Measurements from ENCODE around the gene SEPTIN12. TPM values are rescaled to one million over a fixed set of nuclear protein-coding genes. Genes with fewer than 3 reads are reported as not detected.

Gene SEPTIN12
- total and polyA plus RNA-seq, 10 of the 15 experiments (the other 5 are each of a cell fraction or from before 2014, with no cell fraction given), result not detected

DNA sequence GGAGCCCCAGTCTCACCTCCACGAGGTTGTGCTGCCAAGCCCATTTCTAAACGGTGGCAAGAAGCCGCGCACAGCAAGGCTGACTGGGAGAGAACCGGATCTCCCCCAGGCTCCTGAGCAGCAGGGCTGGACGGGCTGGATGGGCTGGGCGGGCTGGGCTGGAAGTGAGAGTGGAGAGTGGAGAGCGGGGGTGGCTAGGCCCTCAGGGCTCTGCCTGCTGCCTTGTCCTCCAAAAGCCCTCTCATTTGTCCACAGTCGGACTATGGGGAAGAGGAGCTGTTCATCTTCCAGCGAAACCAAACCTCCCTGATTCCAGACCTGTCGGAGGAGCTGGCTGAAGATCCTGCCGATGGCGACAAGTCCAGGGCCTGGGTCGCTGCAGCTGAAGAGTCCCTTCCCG is 50.6 kb downstream of the SEPTIN12 start:
- no peak overlapping the region for H3K4me3 ChIP-seq
- ChIA-PET RAD21 (ENCODE audit: unreplicated experiment) (no interaction called here), CTCF (no interaction called here), POLR2A (interaction anchor here (0.6 kb wide), 1 partner anchor 13 kb away, joined by 5 read pairs; no protein-coding TSS in a partner anchor), SMC1A (ENCODE audit: uncharacterized antibody, unreplicated experiment) (interaction anchor here (1.1 kb wide), 1 partner anchor 99 kb away, joined by 3 read pairs; no protein-coding TSS in a partner anchor)
- WGBS (ENCODE audit: insufficient coverage, insufficient replicate concordance, low lambda C conversion rate, missing lambda C conversion rate), result 64% methylated on average over 15 of the region's 15 CpGs
- ATAC-seq (no peak), FAIRE-seq (no peak), DNase-seq (ENCODE audit: low read depth, low spot score) (no peak)
- no peaks in the 10 kb centered on the region for H3K27me3 ChIP-seq (replicated peaks in 1 of 2; ENCODE audit: control insufficient read depth in 2 of 2, insufficient read depth in 2 of 2, low read length in 1 of 2)
- intact Hi-C loops (cut with micrococcal nuclease; ENCODE audit: unreplicated experiment) (no loop called here), in situ Hi-C loops (cut with MboI) (no loop called here)
- H3K4me2 ChIP-seq (ENCODE audit: control insufficient read depth, insufficient read depth), result no peak overlapping the region
- BruUV-seq (replicated peaks), result no TSS peak
- H3K9ac ChIP-seq (ENCODE audit: control insufficient read depth, insufficient read depth, low read length), result no peak overlapping the region
- H3K27ac ChIP-seq (ENCODE audit: control insufficient read depth, insufficient read depth), result no peak overlapping the region
- TF ChIP-seq, protein P1, sequence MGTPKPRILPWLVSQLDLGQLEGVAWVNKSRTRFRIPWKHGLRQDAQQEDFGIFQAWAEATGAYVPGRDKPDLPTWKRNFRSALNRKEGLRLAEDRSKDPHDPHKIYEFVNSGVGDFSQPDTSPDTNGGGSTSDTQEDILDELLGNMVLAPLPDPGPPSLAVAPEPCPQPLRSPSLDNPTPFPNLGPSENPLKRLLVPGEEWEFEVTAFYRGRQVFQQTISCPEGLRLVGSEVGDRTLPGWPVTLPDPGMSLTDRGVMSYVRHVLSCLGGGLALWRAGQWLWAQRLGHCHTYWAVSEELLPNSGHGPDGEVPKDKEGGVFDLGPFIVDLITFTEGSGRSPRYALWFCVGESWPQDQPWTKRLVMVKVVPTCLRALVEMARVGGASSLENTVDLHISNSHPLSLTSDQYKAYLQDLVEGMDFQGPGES (IDR thresholded peaks at IDR 0.05), result no peak
- no peak for TF ChIP-seq IKZF2 (IDR thresholded peaks at IDR 0.05)
- no peak for TF ChIP-seq TCF7 (IDR thresholded peaks at IDR 0.05; ENCODE audit: borderline replicate concordance)
- no peak for TF ChIP-seq HCFC1 (IDR thresholded peaks at IDR 0.05; ENCODE audit: low read length)
- TF ChIP-seq, protein P2, sequence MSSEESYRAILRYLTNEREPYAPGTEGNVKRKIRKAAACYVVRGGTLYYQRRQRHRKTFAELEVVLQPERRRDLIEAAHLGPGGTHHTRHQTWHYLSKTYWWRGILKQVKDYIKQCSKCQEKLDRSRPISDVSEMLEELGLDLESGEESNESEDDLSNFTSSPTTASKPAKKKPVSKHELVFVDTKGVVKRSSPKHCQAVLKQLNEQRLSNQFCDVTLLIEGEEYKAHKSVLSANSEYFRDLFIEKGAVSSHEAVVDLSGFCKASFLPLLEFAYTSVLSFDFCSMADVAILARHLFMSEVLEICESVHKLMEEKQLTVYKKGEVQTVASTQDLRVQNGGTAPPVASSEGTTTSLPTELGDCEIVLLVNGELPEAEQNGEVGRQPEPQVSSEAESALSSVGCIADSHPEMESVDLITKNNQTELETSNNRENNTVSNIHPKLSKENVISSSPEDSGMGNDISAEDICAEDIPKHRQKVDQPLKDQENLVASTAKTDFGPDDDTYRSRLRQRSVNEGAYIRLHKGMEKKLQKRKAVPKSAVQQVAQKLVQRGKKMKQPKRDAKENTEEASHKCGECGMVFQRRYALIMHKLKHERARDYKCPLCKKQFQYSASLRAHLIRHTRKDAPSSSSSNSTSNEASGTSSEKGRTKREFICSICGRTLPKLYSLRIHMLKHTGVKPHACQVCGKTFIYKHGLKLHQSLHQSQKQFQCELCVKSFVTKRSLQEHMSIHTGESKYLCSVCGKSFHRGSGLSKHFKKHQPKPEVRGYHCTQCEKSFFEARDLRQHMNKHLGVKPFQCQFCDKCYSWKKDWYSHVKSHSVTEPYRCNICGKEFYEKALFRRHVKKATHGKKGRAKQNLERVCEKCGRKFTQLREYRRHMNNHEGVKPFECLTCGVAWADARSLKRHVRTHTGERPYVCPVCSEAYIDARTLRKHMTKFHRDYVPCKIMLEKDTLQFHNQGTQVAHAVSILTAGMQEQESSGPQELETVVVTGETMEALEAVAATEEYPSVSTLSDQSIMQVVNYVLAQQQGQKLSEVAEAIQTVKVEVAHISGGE (CRISPR knock-in tag; IDR thresholded peaks at IDR 0.05), result no peak
- TF ChIP-seq, protein P3, sequence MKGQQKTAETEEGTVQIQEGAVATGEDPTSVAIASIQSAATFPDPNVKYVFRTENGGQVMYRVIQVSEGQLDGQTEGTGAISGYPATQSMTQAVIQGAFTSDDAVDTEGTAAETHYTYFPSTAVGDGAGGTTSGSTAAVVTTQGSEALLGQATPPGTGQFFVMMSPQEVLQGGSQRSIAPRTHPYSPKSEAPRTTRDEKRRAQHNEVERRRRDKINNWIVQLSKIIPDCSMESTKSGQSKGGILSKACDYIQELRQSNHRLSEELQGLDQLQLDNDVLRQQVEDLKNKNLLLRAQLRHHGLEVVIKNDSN (IDR thresholded peaks at IDR 0.05; ENCODE audit: borderline replicate concordance, extremely low read length, insufficient read depth, low read depth, low read length), result no peak
- no peak for TF ChIP-seq ZNF217 (IDR thresholded peaks at IDR 0.05)
- TF ChIP-seq NBN (IDR thresholded peaks at IDR 0.05), result no peak
- no peak for TF ChIP-seq ETV6 (conservative IDR thresholded peaks at IDR 0.05 in 1 of 2, IDR thresholded peaks at IDR 0.05 in 1 of 2; ENCODE audit: borderline replicate concordance in 1 of 2, low read depth in 1 of 2)
- TF ChIP-seq MEF2B (IDR thresholded peaks at IDR 0.05; ENCODE audit: partially characterized antibody, poor library complexity, severe bottlenecking), result no peak
- TF ChIP-seq NFIC (IDR thresholded peaks at IDR 0.05; ENCODE audit: low read depth, low read length), result no peak
- TF ChIP-seq RBBP5 (conservative IDR thresholded peaks at IDR 0.05), result no peak
- TF ChIP-seq NFYA (IDR thresholded peaks at IDR 0.05; ENCODE audit: borderline replicate concordance, low read depth, low read length), result no peak
- TF ChIP-seq, protein P4, sequence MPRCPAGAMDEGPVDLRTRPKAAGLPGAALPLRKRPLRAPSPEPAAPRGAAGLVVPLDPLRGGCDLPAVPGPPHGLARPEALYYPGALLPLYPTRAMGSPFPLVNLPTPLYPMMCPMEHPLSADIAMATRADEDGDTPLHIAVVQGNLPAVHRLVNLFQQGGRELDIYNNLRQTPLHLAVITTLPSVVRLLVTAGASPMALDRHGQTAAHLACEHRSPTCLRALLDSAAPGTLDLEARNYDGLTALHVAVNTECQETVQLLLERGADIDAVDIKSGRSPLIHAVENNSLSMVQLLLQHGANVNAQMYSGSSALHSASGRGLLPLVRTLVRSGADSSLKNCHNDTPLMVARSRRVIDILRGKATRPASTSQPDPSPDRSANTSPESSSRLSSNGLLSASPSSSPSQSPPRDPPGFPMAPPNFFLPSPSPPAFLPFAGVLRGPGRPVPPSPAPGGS (IDR thresholded peaks at IDR 0.05; ENCODE audit: borderline replicate concordance, insufficient read depth, low read depth, low read length, poor library complexity, severe bottlenecking), result no peak
- TF ChIP-seq SRF (IDR thresholded peaks at IDR 0.05; ENCODE audit: low read depth in 2 of 2, low read length in 2 of 2), result no peak
- TF ChIP-seq, protein P5, sequence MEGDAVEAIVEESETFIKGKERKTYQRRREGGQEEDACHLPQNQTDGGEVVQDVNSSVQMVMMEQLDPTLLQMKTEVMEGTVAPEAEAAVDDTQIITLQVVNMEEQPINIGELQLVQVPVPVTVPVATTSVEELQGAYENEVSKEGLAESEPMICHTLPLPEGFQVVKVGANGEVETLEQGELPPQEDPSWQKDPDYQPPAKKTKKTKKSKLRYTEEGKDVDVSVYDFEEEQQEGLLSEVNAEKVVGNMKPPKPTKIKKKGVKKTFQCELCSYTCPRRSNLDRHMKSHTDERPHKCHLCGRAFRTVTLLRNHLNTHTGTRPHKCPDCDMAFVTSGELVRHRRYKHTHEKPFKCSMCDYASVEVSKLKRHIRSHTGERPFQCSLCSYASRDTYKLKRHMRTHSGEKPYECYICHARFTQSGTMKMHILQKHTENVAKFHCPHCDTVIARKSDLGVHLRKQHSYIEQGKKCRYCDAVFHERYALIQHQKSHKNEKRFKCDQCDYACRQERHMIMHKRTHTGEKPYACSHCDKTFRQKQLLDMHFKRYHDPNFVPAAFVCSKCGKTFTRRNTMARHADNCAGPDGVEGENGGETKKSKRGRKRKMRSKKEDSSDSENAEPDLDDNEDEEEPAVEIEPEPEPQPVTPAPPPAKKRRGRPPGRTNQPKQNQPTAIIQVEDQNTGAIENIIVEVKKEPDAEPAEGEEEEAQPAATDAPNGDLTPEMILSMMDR (IDR thresholded peaks at IDR 0.05 in 2 of 3, conservative IDR thresholded peaks at IDR 0.05 in 1 of 3; ENCODE audit: control insufficient read depth in 2 of 3, extremely low read depth in 1 of 3, insufficient read depth in 1 of 3, low read depth in 3 of 3, low read length in 3 of 3), result no peak
- H3K79me2 ChIP-seq (ENCODE audit: control insufficient read depth, insufficient read depth, low read length), result peaks cover 13% of the 10 kb centered on the region
- no peak overlapping the region for H2AFZ ChIP-seq (ENCODE audit: control insufficient read depth, low read depth, low read length)
- H3K4me1 ChIP-seq (ENCODE audit: control insufficient read depth, insufficient read depth, low read length), result peaks cover 2% of the 10 kb centered on the region; the same call in 1 of the 2 replicates
- no peaks in the 10 kb centered on the region for H4K20me1 ChIP-seq (ENCODE audit: control insufficient read depth, insufficient read depth)
- H3K36me3 ChIP-seq (ENCODE audit: control insufficient read depth in 2 of 2, insufficient read depth in 2 of 2, low read length in 1 of 2), result no peaks in the 10 kb centered on the region
- H3K9me3 ChIP-seq (replicated peaks; ENCODE audit: control insufficient read depth, insufficient read depth, low read length), result no peaks in the 10 kb centered on the region
